Measurements from ENCODE around the gene TBC1D23.
"Not testable (repeated sequence)": the region's sequence is repeated elsewhere in the genome, so short reads cannot be mapped to it uniquely, and the experiment has no call there.

Gene TBC1D23

DNA sequence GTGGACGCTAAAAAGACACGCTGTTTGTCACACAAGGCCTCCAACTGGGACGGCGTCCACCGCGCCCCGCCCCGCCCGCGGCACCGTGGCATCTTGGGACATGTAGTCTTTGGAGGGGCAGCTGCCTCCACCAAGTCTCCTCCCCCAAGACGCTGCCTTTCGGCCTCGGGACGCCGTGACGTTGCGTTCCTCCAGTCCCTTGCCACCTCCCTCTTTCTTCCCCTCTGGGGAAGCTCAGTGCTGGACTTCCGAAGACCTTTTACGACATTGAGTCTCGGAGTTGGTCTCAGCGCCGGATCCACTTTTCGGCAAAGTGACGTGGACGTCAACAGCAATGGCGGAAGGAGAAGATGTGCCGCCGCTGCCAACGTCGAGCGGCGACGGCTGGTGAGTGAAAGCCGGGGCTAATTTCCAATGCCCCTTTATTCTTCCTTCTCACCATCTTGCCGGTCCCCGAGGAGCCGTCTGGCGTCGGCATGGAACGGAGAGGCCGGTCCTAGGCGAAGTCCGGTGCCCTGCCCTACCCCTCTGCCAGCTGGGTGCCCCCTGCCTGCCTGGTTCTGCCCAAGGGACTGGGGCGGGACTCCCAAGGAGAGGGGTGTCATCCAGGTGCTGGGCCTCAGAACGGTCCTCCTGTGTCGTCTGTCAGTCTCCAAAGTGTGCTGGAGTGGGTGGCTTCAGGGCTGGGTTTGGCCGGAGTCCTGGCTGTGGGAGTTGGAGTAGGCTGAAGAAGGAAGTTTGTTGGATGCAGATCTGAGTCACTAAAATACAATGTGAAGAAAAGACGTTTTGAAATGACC lies at the start of gene TBC1D23:
Gene TBC1D23 (plus strand): TSS at position 308 of the 800 bp plus-strand sequence. CDS start 27 bp downstream, at position 335.
- in situ Hi-C loops (cut with HindIII; ENCODE audit: low pct_ligation_motif_present, low pct_unique_long_range_greater_than_20kb, low sequenced_read_pairs) = no loop called here
- DNase-seq = peak; percentile 99

DNA sequence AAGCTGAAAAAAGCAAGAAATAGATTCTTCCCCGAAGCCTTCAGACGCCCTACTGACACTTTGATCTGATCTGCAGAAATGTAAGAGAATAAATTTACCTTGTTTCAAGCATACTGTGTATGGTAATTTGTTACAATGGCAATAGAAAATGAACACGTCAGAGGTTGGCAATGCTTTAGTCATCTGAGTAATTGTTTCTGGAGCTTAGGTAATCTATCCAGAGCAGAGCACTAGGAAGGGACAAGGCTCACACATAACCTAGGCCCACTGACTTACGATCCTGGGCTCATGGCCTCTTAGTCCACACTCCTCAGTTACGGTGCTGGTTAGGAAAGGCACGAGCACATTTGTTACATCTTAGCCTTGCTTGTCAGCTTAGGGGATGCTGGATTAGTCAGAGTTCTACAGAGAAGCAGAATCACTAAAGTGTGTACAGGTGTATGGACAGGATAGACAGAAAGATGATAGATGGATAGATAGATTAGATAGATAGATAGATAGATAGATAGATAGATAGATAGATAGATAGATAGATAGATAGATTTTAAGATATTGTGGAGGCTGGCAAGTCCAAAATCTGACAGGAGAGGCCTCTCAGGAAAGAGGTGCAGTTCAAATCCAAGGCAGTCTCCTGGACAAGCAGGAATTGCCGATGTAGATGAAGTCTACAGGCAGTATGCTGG lies 46.8 kb upstream of the TBC1D23 start:
- DNase-seq = no peak
- in situ Hi-C loops (cut with HindIII; ENCODE audit: low pct_ligation_motif_present, low pct_unique_long_range_greater_than_20kb, low sequenced_read_pairs) = no loop called here

DNA sequence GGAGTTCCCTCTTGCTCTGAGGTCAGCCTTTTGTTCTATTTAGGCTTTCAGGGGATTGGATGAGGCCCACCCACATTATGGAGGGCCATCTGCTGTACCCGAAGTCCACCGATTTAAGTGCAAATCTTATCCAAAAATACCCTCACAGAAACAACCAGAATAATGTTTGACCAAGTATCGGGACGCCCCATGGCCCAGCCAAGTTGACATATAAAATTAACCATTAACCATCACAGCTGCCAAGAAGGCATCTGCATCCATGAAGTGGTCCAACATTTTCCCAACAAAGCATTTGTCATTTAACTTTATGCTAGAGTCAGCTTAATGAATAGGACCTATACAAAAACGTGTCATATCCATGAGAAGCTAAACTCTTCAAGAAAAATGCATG lies 46.2 kb upstream of the TBC1D23 start:
- in situ Hi-C loops (cut with HindIII; ENCODE audit: low pct_ligation_motif_present, low pct_unique_long_range_greater_than_20kb, low sequenced_read_pairs) = no loop called here
- no peak for DNase-seq

DNA sequence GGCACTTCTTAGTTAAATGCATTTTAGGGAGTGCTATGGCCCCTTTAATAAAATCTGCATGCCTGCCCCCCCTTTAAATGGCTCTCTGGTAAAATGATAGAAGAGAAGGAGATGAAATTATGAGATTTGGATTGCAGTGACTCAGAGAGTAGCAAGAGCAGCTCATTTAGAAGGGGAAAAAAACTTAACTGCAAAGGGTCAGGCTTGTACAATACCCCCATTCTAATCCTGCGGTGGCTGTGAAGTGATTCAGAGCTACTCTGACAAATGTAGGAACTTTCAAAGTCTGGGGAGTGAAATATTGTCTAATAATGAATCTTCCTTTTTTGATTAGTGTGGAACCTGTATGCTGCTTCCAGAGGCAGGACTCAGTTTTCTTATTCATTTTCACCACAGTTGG lies 44.1 kb upstream of the TBC1D23 start:
- no peak for DNase-seq
- in situ Hi-C loops (cut with HindIII; ENCODE audit: low pct_ligation_motif_present, low pct_unique_long_range_greater_than_20kb, low sequenced_read_pairs) = no loop called here

DNA sequence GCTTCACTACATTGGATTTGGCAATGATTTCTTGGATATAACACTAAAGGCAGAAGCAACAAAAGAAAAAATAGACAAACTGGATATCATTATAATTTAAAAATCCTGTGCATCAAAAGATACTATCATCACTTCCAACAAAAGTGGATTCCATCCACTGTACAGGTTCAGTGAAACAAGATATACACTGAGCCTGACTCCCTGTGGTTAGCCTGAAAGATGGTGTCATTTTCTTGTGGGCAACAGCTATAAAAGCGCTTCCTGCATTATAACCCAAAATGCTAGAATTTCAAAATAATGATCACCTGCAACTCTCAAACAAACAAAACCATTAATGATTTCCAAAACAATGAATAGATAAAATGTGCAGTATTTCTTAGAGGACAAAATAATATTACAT lies 39.6 kb upstream of the TBC1D23 start:
- in situ Hi-C loops (cut with HindIII; ENCODE audit: low pct_ligation_motif_present, low pct_unique_long_range_greater_than_20kb, low sequenced_read_pairs) = no loop called here
- no peak for DNase-seq

DNA sequence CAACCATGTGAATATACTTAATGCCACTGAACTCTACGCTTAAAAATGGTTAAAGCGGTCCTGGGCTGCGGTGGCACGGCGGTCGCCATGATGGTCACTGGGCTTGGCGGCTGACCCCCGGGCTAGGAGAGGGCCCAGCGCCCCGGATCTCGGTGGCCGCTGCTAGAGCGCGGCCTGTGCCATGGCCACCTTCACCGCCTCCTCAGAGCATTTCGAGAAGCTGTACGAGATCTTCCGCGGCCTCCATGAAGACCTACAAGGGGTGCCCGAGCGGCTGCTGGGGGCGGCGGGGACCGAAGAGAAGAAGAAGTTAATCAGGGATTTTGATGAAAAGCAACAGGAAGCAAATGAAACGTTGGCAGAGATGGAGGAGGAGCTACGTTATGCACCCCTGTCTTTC lies 35.6 kb upstream of the TBC1D23 start:
- in situ Hi-C loops (cut with HindIII; ENCODE audit: low pct_ligation_motif_present, low pct_unique_long_range_greater_than_20kb, low sequenced_read_pairs) = no loop called here
- DNase-seq = no peak

DNA sequence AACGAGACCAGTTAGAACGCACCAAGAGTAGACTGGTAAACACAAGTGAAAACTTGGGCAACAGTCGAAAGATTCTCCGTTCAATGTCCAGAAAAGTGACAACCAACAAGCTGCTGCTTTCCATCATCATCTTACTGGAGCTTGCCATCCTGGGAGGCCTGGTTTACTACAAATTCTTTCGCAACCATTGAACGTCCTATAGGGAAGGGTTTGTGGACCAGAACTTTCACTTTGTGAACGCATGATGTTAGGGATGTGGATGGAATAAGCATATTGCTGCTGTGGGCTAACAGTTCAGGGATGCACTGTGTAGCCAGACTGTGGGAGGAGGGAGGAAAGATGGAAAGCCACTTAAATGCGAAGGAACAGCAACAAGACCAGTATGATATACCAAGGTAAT lies 34.9 kb upstream of the TBC1D23 start:
- in situ Hi-C loops (cut with HindIII; ENCODE audit: low pct_ligation_motif_present, low pct_unique_long_range_greater_than_20kb, low sequenced_read_pairs) = no loop called here
- DNase-seq = no peak

DNA sequence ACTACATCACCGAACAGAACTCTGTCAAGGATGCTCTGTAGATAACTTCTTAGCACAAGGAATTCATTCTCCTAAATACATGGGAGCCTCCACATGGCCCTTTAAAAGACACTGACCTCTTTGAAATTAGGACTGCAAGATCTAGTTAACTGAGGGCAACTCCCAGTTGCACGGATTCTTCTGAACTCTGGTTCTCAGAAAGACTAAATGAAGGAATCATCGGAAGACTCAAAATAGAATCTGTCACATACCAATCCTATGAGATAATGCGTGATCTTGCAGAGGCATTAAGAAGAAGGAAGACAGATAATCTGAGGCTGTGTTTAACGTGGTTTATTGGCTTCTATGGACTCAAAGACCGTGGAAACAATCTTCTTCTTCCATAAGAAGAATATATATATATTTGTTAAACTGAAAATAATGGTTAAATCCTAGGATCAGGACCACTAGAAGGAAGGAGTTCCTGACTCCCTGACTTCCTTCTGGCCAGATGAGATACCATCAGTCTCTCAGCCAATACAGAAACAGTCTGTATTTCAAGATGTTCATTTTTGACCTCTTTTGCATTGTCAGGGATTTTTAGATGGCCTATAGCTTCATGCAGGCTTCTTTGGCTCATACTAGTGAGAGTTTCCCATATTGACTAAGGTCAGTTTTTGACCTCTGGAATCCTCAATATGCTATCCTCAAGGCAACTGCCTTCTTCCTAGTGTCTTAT lies 33.9 kb upstream of the TBC1D23 start:
- peak; percentile 15 for DNase-seq
- in situ Hi-C loops (cut with HindIII; ENCODE audit: low pct_ligation_motif_present, low pct_unique_long_range_greater_than_20kb, low sequenced_read_pairs) = no loop called here

DNA sequence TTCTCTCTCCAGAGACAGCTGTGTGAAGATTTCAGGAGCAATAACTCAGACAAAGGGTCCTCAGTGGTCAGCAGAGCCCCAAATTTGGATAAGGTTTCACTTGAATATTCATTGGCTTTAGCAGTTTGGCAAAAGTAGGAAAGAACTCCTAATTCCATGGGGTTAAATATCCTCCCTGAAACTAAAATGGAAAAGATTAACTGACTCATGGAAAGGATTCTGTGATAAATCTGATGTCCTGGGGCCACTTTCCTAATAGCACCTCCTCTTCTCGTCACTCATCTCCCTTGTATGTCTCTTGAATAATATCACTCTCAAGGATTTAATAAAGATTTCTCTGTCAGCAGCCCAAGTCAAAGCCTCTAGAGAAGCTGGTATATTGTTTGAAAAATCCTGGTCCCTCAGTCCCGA lies 33.3 kb upstream of the TBC1D23 start:
- in situ Hi-C loops (cut with HindIII; ENCODE audit: low pct_ligation_motif_present, low pct_unique_long_range_greater_than_20kb, low sequenced_read_pairs) = no loop called here
- no peak for DNase-seq

DNA sequence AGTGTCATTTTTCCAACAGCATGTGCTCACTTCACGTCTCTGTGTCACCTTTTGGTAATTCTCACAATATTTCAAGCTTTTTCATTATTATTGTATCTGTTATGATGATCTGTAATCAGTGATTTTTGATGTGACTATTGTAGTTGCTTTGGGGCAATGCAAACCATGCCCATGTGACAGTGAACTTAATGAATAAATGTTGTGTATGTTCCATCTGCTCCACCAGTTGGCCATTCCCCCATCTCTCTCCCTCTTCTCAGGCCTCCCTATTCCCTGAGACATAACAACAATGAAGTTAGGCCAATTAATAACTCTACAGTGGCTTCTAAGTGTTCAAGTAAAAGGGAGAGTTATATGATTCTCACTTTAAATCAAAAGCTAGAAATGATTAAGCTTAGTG lies 32.5 kb upstream of the TBC1D23 start:
- no peak for DNase-seq
- in situ Hi-C loops (cut with HindIII; ENCODE audit: low pct_ligation_motif_present, low pct_unique_long_range_greater_than_20kb, low sequenced_read_pairs) = no loop called here

DNA sequence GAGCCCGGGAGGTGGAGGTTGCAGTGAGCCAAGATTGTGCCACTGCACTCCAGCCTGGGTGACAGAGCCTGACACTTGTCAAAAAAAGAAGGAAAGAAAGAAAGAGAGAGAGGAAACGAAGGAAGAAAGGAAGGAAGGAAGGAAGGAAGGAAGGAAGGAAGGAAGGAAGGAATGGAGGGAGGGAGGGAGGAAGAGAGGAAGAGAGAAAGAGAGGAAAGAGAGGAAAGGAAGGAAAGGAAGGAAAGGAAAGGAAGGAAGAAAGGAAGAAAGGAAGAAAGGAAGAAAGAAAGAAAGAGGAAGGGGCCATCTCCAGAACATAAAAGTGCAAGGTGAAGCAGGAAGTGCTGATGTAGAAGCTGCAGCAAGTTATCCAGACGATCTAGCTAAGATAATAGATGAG lies 31.6 kb upstream of the TBC1D23 start:
- in situ Hi-C loops (cut with HindIII; ENCODE audit: low pct_ligation_motif_present, low pct_unique_long_range_greater_than_20kb, low sequenced_read_pairs); DNase-seq: not testable (repeated sequence)

DNA sequence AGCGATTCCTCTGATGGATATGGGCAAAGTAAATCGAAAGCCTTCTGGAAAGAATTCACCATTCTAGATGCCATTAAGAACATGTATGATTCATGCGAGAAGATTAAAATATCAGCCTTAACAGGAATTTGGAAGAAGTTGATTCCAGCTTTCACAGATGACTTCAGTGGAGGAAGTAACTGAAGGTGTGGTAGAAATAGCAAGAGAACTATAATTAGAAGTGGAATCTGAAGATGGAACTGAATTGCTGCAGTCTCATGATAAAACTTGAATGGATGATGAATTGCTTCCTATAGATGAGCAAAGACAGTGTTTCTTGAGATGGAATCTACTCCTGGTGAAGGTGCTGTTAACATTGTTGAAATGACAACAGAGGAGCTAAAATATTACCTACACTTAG lies 30.1 kb upstream of the TBC1D23 start:
- no peak for DNase-seq
- in situ Hi-C loops (cut with HindIII; ENCODE audit: low pct_ligation_motif_present, low pct_unique_long_range_greater_than_20kb, low sequenced_read_pairs) = no loop called here

DNA sequence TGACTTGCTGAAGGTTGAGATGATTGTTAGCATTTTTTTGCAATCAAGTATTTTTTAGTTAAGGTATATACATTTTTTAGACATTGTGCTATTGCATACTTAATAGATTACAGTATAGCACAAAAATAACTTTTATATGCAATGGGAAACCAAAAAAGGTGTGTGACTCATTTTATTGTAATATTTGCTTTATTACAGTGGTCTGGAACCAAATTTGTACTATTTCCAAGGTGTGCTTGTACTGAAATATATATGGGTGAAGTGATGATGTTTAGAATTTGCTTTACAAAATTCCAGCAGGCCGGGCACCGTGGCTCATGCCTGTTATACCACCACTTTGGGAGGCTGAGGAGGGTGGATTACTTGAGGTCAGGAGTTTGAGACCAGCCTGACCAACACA lies 29.1 kb upstream of the TBC1D23 start:
- in situ Hi-C loops (cut with HindIII; ENCODE audit: low pct_ligation_motif_present, low pct_unique_long_range_greater_than_20kb, low sequenced_read_pairs) = no loop called here
- no peak for DNase-seq

DNA sequence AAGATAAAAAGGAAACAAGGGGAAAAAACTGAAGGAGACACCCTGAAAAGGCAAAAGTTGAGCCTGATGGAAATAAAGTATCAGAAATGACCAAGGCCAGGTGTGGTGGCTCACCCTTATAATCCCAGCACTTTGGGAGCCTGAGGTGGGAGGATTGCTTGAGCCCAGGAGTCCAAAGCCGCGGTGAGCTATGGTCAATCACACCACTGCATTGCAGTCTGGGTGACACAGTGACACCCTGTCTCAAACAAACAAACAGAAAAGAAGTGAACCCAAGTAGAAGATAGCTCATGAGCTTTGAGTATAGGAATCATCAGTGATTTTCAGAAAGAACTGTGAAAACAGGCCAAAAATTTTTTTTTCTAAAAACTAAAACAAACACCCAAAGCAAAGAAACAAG lies 26.4 kb upstream of the TBC1D23 start:
- DNase-seq = no peak
- in situ Hi-C loops (cut with HindIII; ENCODE audit: low pct_ligation_motif_present, low pct_unique_long_range_greater_than_20kb, low sequenced_read_pairs) = no loop called here

DNA sequence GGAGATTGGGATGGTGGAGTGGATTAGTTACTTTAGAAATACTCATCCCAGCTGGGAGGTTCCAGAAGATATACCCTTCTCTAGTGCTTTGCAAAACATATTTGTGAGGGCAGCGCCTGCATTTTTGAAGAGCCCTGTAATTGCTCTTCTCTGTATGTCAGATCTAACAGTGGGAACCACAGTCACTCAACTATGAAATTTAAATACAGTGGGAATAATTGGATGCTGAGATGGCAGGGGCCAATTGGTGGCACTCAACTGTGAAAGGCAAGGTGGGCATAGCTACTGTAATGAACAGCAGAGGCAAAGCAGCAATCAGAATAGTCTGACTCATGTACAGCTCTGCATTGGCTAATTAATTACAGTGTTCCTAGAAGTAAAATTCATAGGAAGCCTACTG lies 22.2 kb upstream of the TBC1D23 start:
- DNase-seq = no peak
- in situ Hi-C loops (cut with HindIII; ENCODE audit: low pct_ligation_motif_present, low pct_unique_long_range_greater_than_20kb, low sequenced_read_pairs) = no loop called here

DNA sequence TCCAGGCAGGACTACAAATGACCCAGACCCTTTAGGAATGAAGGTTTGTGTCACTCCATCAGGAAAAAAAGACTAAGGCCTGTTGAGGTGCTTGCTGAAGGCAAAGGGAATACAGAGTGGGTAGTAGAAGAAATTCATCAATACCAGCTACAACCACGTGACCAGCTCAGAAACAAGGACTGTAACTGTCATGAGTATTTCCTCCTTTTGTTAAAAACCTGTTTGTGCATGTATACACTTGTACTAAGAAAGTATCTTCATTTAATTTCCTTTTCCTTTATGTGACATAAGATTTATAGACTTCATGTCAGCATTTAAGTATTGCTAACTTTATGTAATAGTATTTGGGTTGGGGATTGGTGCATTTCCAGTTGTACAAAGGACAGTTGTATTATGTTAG lies 18.3 kb upstream of the TBC1D23 start:
- in situ Hi-C loops (cut with HindIII; ENCODE audit: low pct_ligation_motif_present, low pct_unique_long_range_greater_than_20kb, low sequenced_read_pairs); DNase-seq: not testable (repeated sequence)

DNA sequence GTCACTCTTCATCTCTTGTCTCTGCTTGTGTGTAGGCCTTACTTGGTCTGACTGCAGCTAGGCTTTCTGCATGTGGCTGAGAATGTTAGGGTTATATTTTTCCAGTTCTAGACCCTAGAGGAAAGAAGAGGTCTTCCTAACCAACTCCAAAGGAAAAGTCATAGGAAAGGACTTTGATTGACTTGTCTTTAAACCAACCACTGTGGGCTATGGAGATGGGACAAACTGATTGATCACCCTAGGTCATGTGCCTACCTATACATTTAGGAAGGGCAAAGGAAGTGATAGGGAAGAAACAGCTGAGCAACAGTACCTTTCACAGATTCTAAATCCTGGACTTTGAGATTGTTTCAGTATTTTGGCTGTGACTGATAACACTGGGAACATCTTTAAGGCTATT lies 16.5 kb upstream of the TBC1D23 start:
- DNase-seq = no peak
- in situ Hi-C loops (cut with HindIII; ENCODE audit: low pct_ligation_motif_present, low pct_unique_long_range_greater_than_20kb, low sequenced_read_pairs) = no loop called here

DNA sequence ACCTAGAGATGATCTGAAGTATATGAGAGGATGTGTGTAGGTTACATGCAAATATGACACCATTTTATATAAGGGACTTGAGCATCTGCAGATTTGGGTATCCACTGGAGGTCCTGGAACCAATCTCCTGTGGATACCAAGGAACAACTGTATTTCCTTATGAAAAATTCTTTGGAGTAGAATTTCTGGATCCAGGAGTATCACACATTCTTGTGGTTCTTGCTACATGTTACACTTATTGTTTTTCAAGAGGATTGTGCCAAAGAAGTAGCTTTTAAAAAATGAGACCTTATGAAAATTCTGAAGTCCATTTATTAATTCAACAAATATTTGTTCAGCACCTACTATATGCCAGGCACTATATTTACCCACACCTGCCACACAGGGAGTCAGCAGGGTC lies 15.7 kb upstream of the TBC1D23 start:
- no peak for DNase-seq
- in situ Hi-C loops (cut with HindIII; ENCODE audit: low pct_ligation_motif_present, low pct_unique_long_range_greater_than_20kb, low sequenced_read_pairs) = no loop called here

DNA sequence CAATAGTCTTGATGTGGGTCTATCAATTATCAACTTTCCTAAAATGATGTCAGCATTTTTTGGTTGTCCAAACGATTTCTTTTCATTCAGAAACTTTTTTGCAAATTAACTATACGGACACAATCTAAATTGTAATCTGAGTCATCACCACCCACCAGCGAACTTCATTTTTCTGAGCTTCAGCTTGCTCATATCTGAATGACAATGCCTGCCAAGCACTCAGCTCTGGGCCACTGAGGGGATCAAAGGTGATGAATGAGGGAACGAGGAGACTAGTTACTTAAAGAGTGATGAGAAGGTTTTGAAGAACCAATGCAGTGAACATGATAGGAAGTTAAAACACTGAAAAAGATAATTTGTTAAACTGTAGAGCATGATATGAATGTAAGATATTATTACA lies 14.9 kb upstream of the TBC1D23 start:
- no peak for DNase-seq

DNA sequence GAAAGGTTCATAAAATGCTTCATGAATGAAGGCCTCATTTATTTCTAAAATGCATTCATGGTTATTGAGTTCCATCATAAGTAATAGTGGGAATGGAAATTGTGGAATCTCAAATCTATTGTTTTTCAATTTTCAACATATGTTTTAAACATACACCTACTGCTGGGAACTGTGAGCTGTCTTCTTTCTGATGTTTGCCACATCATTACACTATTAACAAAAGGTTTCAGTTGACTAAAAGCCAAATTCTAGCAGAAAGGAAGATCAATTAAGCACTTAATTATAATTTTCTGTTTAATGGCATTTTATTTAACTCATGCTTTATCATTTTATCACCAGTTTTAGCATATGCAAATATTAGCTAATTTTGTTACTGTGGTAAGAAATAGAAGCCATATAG lies 13.8 kb upstream of the TBC1D23 start:
- no peak for DNase-seq
- in situ Hi-C loops (cut with HindIII; ENCODE audit: low pct_ligation_motif_present, low pct_unique_long_range_greater_than_20kb, low sequenced_read_pairs) = no loop called here

More for the DNA sequence above, 14.9 kb upstream of the TBC1D23 start:
- in situ Hi-C loops (cut with HindIII; ENCODE audit: low pct_ligation_motif_present, low pct_unique_long_range_greater_than_20kb, low sequenced_read_pairs) = no loop called here

Measured in ACHN (cell line).